LNCaP clone FGC (cell line): ENCODE data around the gene EEF2K.
A peak's percentile ranks its signal among the peaks of the same experiment; 100 is the strongest.

Experiments used
- DNase-seq: peaks from one replicate; pipeline ENCODE4 v3.0.0-alpha.2; 2011; ENCODE audit warnings: low read depth
- H3K4me3 ChIP-seq: 2 replicates; pipeline ENCODE4 v1.5.1; 2011; ENCODE audit warnings: mild to moderate bottlenecking, low read depth, low read length, control low read depth
- CTCF ChIP-seq: IDR thresholded peaks from 2 replicates; pipeline ENCODE4 v1.5.1; 2012; ENCODE audit warnings: mild to moderate bottlenecking; ENCODE audit not compliant: control insufficient read depth, insufficient read depth; ENCODE audit errors: extremely low read depth

Gene EEF2K

DNA sequence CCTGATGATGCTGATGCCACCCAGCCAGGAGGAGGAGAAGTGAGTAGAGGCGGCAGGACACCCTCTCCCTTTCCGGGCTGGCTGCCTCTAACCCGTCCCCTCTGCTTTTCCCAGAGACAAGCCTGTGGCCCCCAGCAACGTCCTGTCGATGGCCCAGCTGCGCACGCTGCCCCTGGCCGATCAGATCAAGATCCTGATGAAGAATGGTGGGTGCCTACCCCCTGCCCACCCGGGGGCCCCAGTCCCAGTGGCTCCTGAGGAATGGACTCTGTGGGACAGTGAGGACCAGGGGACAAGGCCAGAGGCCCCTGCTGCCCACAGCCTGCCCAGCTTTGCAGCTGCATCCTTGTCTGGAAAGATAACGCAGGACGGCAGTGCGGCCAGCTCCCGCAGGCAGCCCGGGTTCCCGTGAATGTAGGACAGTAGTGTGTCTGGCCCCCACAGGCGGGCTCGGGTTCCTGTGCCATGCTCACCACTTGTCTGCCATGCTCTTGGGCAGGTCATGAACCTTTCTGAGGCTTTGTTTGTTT lies 111.0 kb downstream of the EEF2K start:
- H3K4me3 ChIP-seq, result no peak overlapping the region
- DNase-seq, result no peak
- TF ChIP-seq CTCF, result no peak

- no peak overlapping the region for H3K4me3 ChIP-seq
- TF ChIP-seq CTCF, result no peak
- DNase-seq, result no peak
Measured at GRCh38 chr16:22317625-22318024, 111.5 kb downstream of the EEF2K start.

- H3K4me3 ChIP-seq, result no peak overlapping the region
- TF ChIP-seq CTCF, result peak; percentile 55
- DNase-seq, result no peak
Measured at GRCh38 chr16:22318690-22319358, 112.7 kb downstream of the EEF2K start.

GRCh38 chr16:22320572-22321339 lies 114.7 kb downstream of the EEF2K start:
- no peak for DNase-seq
- TF ChIP-seq CTCF, result no peak
- no peak overlapping the region for H3K4me3 ChIP-seq

GRCh38 chr16:22321340-22322001 lies 115.4 kb downstream of the EEF2K start:
- TF ChIP-seq CTCF, result peak; percentile 94
- H3K4me3 ChIP-seq, result no peak overlapping the region
- peak; percentile 43 for DNase-seq

GRCh38 chr16:22322021-22322471 lies 116.0 kb downstream of the EEF2K start:
- no peak for DNase-seq

More at GRCh38 chr16:22322021-22322471, 116.0 kb downstream of the EEF2K start:
- H3K4me3 ChIP-seq, result no peak overlapping the region
- no peak for TF ChIP-seq CTCF
